Naive B cell (primary cell): ENCODE measurements around the gene ZFP90. TPM values are rescaled to one million over a fixed set of nuclear protein-coding genes. Genes with fewer than 3 reads are reported as not detected.
"Not testable (repeated sequence)": the region's sequence is repeated elsewhere in the genome, so short reads cannot be mapped to it uniquely, and the experiment has no call there.

ENCODE experiments used
- ATAC-seq, 2 donors: fragments of 150-1000 bp; cut with Tn5 transposase; 2 replicates each; pipeline ENCODE4 v1.10.0; 2021; ENCODE audit warnings: low read depth in 2 of 2, mild to moderate bottlenecking in 2 of 2, moderate library complexity in 2 of 2
- DNase-seq: peaks from one replicate; pipeline ENCODE4 v3.0.0; 2022
- H3K27ac Mint-ChIP-seq, 6 donors: one replicate each; pipeline ENCODE4 v1.8.0; 2020 to 2022; ENCODE audit warnings: mild to moderate bottlenecking in 6 of 6, mixed read lengths in 6 of 6, moderate library complexity in 5 of 6, inconsistent platforms in 2 of 6
- H3K27me3 Mint-ChIP-seq, 3 donors: one replicate each; pipeline ENCODE4 v1.8.0; 2021 to 2022; ENCODE audit warnings: mixed read lengths in 3 of 3, mild to moderate bottlenecking in 1 of 3
- H3K36me3 Mint-ChIP-seq, 2 donors: one replicate each; pipeline ENCODE4 v1.8.0; 2020 to 2022; ENCODE audit warnings: mixed read lengths in 2 of 2, inconsistent platforms in 1 of 2, mild to moderate bottlenecking in 1 of 2
- H3K4me1 Mint-ChIP-seq, 3 donors: one replicate each; pipeline ENCODE4 v1.8.0; 2020 to 2022; ENCODE audit warnings: mixed read lengths in 3 of 3, inconsistent platforms in 1 of 3, mild to moderate bottlenecking in 1 of 3, moderate library complexity in 1 of 3
- H3K4me3 Mint-ChIP-seq, 8 donors: one replicate each; pipeline ENCODE4 v1.8.0; 2020 to 2022; ENCODE audit warnings: mild to moderate bottlenecking in 8 of 8, mixed read lengths in 8 of 8, moderate library complexity in 8 of 8, inconsistent platforms in 2 of 8
- H3K9me3 Mint-ChIP-seq, 7 donors: one replicate each; pipeline ENCODE4 v1.8.0; 2020 to 2022; ENCODE audit warnings: mixed read lengths in 7 of 7, mild to moderate bottlenecking in 5 of 7, inconsistent platforms in 2 of 7, moderate library complexity in 1 of 7
- polyA plus RNA-seq, 6 donors: library from polyadenylated mRNA; unstranded; fragments of 300-500 nt; fragmentation: Illumina TruSeq; gene quantifications; one replicate each; pipeline ENCODE4 v1.2.3, GENCODE V29; 2021; ENCODE audit warnings: low read depth in 6 of 6

ZFP90 gene
- polyA plus RNA-seq, 6 donors from 2014 or later, result 11.0 to 17.4 (median 13.5) TPM

DNA sequence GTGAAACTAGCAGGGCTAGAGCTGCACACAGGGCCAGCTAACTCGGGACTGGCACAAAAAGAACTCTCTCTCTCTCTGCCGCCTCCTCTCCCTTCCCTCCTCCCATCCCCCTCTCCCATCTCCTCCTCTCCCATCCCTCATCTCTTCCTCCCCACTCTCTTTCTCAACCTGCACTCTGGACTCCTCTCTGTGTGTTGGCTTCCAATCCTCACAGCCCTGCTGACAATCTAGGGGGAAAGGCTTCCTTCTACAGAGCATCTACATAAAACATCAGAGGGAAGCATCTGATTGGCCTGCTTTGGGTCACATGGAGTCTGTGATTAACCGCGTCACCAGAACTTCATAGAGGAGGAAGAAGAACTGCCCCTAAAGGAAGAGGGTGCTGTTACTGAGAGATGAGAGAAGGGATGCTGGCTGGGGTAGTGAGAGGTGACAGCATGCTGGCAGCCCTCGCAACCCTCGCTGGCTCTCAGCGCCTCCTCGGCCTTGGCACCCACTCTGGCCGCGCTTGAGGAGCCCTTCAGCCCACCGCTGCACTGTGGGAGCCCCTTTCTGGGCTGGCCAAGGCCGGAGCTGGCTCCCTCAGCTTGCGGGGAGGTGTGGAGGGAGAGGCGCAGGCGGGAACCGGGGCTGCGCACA, 12.8 kb upstream of the ZFP90 start:
- Mint-ChIP-seq H3K4me1 (peaks cover 16 to 29% (median 21%) of the 10 kb centered on the region in 3 donors), H3K9me3 (peaks cover 0 to 2% (median 0%) of the 10 kb centered on the region in 7 donors), H3K4me3 (peak overlapping the region in 4 of 8 donors; percentile 5 to 43 (median 26)), H3K27me3 (no peaks in the 10 kb centered on the region), H3K27ac (peak overlapping the region in 1 of 6 donors; percentile 47), H3K36me3 (no peaks in the 10 kb centered on the region)
- DNase-seq (no peak), ATAC-seq (no peak)

GRCh38 chr16:68526782-68527145, 12.3 kb upstream of the ZFP90 start:
- no peak overlapping the region for H3K4me3 Mint-ChIP-seq
- no peak overlapping the region for H3K27ac Mint-ChIP-seq
- no peaks in the 10 kb centered on the region for H3K27me3 Mint-ChIP-seq
- H3K4me1 Mint-ChIP-seq, result peaks cover 16 to 32% (median 21%) of the 10 kb centered on the region in 3 donors
- no peak for ATAC-seq
- no peak for DNase-seq
- H3K36me3 Mint-ChIP-seq, result no peaks in the 10 kb centered on the region
- peaks cover 0 to 2% (median 0%) of the 10 kb centered on the region in 7 donors for H3K9me3 Mint-ChIP-seq

GRCh38 chr16:68528233-68528632, 10.9 kb upstream of the ZFP90 start:
- Mint-ChIP-seq H3K4me1 (peaks cover 16 to 32% (median 21%) of the 10 kb centered on the region in 3 donors), H3K27ac (peak overlapping the region in 2 of 6 donors; percentile 59 to 85), H3K36me3 (no peaks in the 10 kb centered on the region), H3K9me3 (peaks cover 0 to 2% (median 0%) of the 10 kb centered on the region in 7 donors), H3K27me3 (no peaks in the 10 kb centered on the region), H3K4me3 (peak overlapping the region in 3 of 8 donors; percentile 15 to 90 (median 82))
- ATAC-seq, result no peak
- DNase-seq, result no peak

DNA sequence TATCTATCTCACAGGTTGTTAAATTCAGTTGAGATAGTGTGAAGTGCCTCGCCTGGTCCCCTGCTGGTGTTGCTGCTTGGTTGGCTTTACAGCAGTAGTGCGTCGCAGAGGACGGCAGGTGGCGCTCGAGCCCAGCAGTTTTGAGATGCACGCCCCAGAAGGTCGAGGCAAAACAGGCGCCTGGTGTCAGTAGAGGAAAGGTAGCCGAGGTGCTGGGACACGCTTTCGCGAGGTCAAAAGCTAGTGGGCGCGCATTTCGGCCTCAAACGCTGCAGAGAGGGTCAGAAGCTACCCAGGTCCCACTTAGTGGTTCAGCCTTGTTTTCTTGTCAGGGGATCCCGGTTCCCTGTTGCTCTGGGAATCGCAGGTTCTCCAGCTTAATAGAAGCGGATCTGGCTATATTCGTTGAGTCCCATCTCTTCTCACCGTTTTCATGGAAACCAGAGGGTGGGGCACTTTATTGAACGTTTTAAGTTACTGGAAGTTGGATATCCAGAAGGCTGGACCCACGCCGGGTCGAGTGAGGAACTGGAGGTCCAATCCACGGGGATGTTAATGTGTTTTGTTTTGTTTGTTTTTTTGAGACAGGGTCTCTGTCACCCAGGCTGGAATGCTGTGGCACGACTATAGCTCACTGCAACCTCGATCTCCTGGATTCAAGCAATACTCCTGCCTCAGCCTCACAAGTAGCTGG, 10.3 kb upstream of the ZFP90 start:
- ATAC-seq (peak; percentile 64 to 73), DNase-seq (peak; percentile 84)
- Mint-ChIP-seq H3K36me3 (peaks cover 0 to 2% of the 10 kb centered on the region in 2 donors), H3K9me3 (peaks cover 0 to 3% (median 0%) of the 10 kb centered on the region in 7 donors), H3K27ac (peak overlapping the region; percentile 34 to 93 (median 82)), H3K4me3 (peak overlapping the region; percentile 67 to 95 (median 87)), H3K4me1 (peaks cover 16 to 32% (median 21%) of the 10 kb centered on the region in 3 donors), H3K27me3 (no peaks in the 10 kb centered on the region)

DNA sequence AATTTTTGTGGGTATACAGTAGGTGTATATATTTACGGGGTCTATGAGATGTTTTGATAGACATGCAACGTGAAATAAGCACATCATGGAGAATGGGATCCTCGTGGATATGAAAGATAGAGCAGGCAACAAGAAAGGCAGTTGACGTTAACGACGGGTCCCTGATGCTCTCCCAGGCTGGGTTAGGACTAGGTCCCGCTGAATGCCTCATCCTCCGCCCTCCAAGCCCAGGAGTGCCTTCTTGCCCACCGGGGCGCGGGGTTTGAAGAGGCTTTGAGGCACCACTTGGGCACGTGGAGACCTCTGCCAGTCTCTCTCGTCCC, 9.5 kb upstream of the ZFP90 start:
- Mint-ChIP-seq H3K9me3 (peaks cover 0 to 5% (median 0%) of the 10 kb centered on the region in 7 donors), H3K27ac (peak overlapping the region; percentile 76 to 93 (median 90)), H3K27me3 (no peaks in the 10 kb centered on the region), H3K4me3 (peak overlapping the region; percentile 82 to 96 (median 91)), H3K4me1 (peaks cover 16 to 32% (median 21%) of the 10 kb centered on the region in 3 donors), H3K36me3 (peaks cover 0 to 5% of the 10 kb centered on the region in 2 donors)
- ATAC-seq (peak; percentile 1 to 2), DNase-seq (no peak)

- Mint-ChIP-seq H3K36me3 (peaks cover 0 to 5% of the 10 kb centered on the region in 2 donors), H3K27ac (peak overlapping the region; percentile 89 to 93 (median 92)), H3K9me3 (peaks cover 0 to 5% (median 0%) of the 10 kb centered on the region in 7 donors), H3K4me1 (peaks cover 16 to 32% (median 21%) of the 10 kb centered on the region in 3 donors), H3K27me3 (no peaks in the 10 kb centered on the region), H3K4me3 (peak overlapping the region; percentile 82 to 96 (median 91))
- peak; percentile 86 for ATAC-seq
- peak; percentile 85 for DNase-seq
Observed at GRCh38 chr16:68529931-68530701, 9.0 kb upstream of the ZFP90 start.

GRCh38 chr16:68533937-68534336, 5.2 kb upstream of the ZFP90 start:
- Mint-ChIP-seq H3K27ac (peak overlapping the region in 2 of 6 donors; percentile 3 to 81), H3K4me3 (peak overlapping the region in 1 of 8 donors; percentile 44), H3K27me3 (no peaks in the 10 kb centered on the region), H3K9me3 (peaks cover 0 to 2% (median 0%) of the 10 kb centered on the region in 7 donors), H3K36me3 (peaks cover 0 to 10% of the 10 kb centered on the region in 2 donors), H3K4me1 (peaks cover 15 to 31% (median 25%) of the 10 kb centered on the region in 3 donors)
- DNase-seq (no peak), ATAC-seq (no peak)

DNA sequence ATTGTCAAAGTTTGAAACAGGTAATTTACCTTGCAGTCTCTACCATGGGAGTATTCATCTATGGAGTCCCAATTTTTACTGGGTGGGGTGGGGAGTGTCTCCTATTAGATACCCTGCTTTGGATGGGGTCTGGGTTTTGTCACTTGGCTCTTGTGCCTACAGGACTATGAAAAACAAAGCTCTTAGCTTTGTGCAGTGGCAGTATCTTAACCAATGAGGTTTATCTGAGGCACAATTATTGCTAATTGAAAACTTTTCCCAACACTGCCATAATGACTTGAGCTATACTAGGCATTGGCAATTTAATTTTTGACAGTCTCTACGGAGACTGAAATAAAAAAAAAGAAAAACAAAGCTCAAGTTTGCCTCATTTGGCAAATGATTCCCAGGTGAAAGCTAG, 3.8 kb upstream of the ZFP90 start:
- ATAC-seq (no peak), DNase-seq (no peak)
- Mint-ChIP-seq H3K4me1 (peaks cover 16 to 28% (median 23%) of the 10 kb centered on the region in 3 donors), H3K4me3 (peak overlapping the region in 1 of 8 donors; percentile 74), H3K27me3 (no peaks in the 10 kb centered on the region), H3K36me3 (peaks cover 0 to 10% of the 10 kb centered on the region in 2 donors), H3K9me3 (peaks cover 0 to 2% (median 0%) of the 10 kb centered on the region in 7 donors), H3K27ac (no peak overlapping the region)

DNA sequence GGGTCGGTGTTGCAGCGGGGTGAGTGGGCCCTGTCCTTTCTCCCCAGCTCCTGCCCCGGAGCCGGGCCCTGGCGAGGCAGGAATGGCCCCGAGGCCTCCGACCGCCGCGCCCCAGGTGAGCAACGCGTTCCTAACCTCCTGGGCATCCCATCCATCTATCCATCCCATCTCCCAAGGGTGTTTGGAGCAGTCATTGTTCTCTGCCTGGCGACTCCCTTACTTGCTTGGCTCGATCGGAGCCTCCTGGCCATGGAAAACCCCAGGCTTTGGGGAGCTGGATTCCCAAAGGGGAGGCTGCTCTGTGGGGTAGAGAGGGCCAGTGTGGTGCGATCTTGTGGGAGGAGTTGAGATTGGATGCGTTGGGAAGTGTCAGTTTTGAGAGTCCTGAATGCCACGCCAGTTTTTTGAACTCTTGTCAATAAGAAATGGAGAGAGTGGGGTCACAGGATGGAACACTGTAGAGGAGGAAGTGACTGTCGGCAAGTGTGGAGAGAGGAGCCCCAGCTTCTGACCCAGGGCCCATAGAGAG, 684 bp downstream of the ZFP90 start:
- Mint-ChIP-seq H3K4me3 (peak overlapping the region; percentile 91 to 99 (median 95)), H3K27me3 (no peaks in the 10 kb centered on the region), H3K4me1 (peaks cover 16 to 20% (median 16%) of the 10 kb centered on the region in 3 donors), H3K27ac (peak overlapping the region; percentile 44 to 98 (median 92)), H3K36me3 (peaks cover 0 to 5% of the 10 kb centered on the region in 2 donors), H3K9me3 (peaks cover 0 to 3% (median 0%) of the 10 kb centered on the region in 7 donors)
- no peak for DNase-seq
- ATAC-seq, result peak; percentile 25 to 31

DNA sequence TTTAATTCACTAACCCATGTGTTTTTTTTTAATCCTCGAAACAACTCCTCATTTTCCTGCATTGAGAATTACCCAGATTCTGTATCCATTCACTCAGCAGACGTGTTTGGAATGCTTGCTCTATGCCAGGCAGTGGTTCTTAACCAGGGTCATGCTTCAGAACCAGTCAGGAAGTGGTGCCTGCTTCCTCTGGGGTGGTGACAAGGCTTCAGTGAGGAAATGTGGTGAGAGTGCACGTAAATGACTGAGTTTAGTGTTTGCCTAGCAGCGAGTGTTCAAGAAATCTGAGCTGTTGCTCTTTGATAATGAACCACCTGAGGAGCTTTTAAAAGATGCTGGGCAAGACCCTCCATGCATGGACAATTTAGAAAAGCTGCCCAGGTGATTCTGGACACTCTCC, 9.9 kb downstream of the ZFP90 start:
- Mint-ChIP-seq H3K4me3 (peak overlapping the region in 3 of 8 donors; percentile 35 to 52 (median 41)), H3K27ac (peak overlapping the region; percentile 28 to 88 (median 80)), H3K27me3 (no peaks in the 10 kb centered on the region), H3K4me1 (peaks cover 12 to 23% (median 12%) of the 10 kb centered on the region in 3 donors), H3K36me3 (peaks cover 27 to 38% of the 10 kb centered on the region in 2 donors), H3K9me3 (peaks cover 3 to 29% (median 24%) of the 10 kb centered on the region in 7 donors)
- ATAC-seq (peak; percentile 48 to 82), DNase-seq (no peak)

GRCh38 chr16:68553186-68553585, 14.1 kb downstream of the ZFP90 start:
- ATAC-seq (no peak), DNase-seq (no peak)
- Mint-ChIP-seq H3K36me3 (peaks cover 67 to 80% of the 10 kb centered on the region in 2 donors), H3K27ac (no peak overlapping the region), H3K27me3 (no peaks in the 10 kb centered on the region), H3K4me1 (peaks cover 12 to 29% (median 15%) of the 10 kb centered on the region in 3 donors), H3K4me3 (peak overlapping the region in 1 of 8 donors; percentile 52), H3K9me3 (peaks cover 15 to 70% (median 61%) of the 10 kb centered on the region in 7 donors)

- H3K27ac Mint-ChIP-seq, ATAC-seq, H3K27me3 Mint-ChIP-seq, DNase-seq, H3K4me1 Mint-ChIP-seq, H3K4me3 Mint-ChIP-seq: not testable (repeated sequence)
- peaks cover 20 to 97% (median 95%) of the 10 kb centered on the region in 7 donors for H3K9me3 Mint-ChIP-seq
- H3K36me3 Mint-ChIP-seq, result peaks cover 79 to 92% of the 10 kb centered on the region in 2 donors
Observed at GRCh38 chr16:68560341-68560740, 21.2 kb downstream of the ZFP90 start.
